ENCODE data around the gene TRAF3.
"Not testable (repeated sequence)": the region's sequence is repeated elsewhere in the genome, so short reads cannot be mapped to it uniquely, and the experiment has no call there.

TRAF3 gene

DNA sequence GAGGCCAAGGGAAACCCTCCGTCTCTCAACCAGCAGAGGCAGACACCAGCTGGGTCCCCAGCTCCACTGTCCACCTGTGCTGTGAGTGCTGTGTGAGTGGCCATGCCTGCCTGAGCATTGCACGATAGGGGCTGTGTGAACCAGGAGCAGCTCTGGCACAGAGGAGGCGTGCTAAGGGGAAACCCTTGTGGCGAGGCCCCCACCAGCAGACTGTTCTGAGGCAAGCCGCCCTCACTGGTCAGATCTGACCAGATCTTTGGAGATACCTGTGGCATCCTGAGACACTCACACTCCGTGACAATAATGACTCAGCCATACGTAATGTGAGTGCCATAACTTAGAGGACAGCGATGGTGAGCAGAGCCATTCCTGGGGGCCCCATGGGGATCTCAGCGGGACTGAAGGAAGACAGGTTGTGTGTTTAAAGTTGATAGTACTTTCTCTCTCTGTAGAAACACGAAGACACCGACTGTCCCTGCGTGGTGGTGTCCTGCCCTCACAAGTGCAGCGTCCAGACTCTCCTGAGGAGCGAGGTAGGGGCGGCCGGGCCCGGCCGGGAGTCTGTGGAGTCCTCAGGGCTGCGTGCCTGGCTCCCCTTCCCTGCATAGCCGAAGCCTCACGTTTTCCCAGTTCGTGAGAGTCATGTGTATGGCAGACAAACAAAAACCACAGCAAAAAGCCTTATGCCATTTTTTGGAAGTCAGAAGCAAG, 108.6 kb downstream of the TRAF3 start:
- DNase-seq, result no peak

DNA sequence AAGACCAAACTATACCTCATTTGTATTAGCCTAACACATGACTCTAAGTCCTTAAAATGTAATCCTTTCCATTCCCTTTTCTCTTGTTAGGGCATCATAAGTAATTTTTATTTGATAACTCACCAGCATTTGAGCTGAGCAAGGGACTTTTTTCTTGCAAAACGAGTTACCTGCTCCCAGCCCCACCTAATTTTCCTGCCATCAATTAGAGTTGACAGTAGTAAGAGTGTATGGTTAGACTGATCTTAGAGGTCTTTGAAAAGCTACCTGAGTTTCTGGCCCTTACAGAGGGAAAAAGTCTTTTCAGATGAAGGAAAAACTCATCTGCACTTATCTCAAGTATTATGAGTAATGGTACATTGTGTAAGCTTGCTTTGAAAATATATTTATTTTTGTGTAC, 111.5 kb downstream of the TRAF3 start:
- DNase-seq, result no peak

DNA sequence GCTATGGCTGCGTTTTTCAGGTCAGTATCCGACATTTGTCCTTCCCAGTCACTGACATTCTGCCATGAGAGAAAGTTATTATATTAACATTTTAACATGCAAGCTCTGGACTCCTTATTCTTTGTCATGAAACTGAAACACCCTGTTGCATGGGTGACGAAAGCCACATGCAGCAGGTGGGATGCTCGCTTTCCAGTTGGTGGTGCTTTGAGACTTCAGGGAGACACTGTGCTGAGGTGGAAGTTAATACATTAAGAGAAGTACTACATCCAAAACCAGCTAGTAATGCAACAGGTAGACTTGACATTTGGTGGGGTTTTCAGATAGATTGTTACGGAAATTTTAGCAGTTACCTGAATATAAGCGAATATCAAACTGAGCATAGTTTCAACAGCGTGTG, 112.4 kb downstream of the TRAF3 start:
- DNase-seq, result no peak

DNA sequence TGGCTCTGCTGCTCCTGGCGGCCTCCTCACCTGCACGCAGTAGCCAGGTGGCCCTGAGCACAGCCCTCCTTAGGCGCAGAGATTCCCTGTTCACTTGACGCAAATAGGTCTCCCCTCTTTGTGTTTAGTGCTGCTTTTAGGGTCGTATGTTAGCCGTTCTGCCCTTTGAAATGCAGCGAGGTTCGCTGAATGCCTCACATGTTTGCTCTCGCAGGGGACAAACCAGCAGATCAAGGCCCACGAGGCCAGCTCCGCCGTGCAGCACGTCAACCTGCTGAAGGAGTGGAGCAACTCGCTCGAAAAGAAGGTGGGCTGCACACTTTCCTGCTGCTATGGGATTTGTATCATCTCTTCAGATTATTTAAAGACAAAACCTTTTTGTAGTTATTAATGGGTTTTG, 113.9 kb downstream of the TRAF3 start:
- no peak for DNase-seq

DNA sequence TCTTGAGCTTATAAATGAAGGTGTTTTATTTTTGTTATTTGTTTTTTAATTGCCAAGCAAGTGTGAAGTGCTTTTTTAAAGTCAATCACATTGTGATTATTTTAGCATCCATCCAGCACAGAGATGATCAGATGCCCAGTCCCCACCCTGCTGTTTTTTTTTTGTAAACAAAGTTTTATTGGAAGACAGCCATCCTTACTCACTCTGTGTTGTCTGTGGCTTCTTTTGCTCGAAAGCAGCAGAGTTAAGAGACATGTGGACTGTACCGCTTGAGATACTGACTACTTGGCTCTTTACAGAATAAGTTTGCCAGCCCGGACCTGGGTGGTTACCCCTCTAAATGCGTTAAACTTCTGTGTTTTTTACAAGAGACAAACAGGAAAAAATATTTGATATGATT, 114.3 kb downstream of the TRAF3 start:
- DNase-seq, result no peak

DNA sequence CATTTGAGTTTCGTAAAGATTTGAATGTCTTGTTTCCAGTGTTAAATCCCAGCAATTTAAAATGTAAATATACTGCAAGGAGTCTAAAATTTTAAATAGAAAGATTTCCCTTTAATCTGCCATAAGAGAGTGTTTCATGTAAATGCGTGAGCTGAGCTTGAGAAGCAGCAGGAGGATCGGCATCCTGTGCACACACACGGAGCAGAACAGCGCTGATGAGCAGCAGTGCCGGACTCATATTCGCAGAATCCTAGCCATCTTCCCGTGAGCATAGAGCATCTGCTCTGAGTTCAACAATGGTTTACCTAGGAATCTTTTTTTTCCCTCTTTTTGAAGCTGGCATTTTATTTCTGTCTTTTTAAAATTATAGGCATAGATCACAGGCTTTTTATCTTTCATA, 115.4 kb downstream of the TRAF3 start:
- peak in 1 of 56 donors; percentile 10 for DNase-seq

DNA sequence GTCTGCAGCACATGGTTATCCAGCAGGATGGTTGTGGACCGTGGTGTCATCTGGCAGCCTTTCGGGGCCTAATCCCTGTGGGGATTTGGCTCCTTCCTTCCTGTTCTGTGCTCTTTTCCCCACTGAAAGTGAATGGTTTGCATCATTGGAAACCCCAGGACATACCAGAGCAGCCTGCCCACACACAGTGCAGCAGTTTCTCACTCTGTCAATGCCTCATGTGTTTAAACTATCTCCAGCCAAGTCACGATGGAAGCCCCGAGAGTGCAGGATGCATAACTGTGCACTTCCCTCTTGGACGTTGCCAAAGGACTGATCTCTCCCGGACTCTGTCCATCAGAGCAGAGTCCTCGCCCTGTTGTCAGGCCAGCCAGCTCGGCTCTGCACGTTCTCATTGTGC, 116.2 kb downstream of the TRAF3 start:
- peak in 1 of 56 donors; percentile 15 for DNase-seq

DNA sequence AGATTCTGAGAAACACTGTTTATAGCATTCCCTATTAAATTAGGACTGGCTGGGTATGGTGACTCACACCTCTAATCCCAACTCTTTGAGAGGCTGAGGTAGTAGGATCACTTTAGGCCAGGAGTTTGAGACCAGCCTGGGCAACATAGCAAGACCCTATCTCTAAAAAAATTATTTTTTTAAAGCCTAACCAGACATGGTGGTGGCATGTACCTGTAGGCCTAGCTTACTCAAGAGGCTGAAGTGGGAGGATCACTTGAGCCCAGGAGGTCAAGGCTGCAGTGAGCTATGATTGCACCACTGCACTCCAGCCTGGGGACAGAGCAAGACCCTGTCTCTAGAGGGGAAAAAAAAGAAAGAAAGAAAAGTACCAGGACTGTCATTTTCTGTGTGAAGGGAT, 119.5 kb downstream of the TRAF3 start:
- DNase-seq, result not testable (repeated sequence)

DNA sequence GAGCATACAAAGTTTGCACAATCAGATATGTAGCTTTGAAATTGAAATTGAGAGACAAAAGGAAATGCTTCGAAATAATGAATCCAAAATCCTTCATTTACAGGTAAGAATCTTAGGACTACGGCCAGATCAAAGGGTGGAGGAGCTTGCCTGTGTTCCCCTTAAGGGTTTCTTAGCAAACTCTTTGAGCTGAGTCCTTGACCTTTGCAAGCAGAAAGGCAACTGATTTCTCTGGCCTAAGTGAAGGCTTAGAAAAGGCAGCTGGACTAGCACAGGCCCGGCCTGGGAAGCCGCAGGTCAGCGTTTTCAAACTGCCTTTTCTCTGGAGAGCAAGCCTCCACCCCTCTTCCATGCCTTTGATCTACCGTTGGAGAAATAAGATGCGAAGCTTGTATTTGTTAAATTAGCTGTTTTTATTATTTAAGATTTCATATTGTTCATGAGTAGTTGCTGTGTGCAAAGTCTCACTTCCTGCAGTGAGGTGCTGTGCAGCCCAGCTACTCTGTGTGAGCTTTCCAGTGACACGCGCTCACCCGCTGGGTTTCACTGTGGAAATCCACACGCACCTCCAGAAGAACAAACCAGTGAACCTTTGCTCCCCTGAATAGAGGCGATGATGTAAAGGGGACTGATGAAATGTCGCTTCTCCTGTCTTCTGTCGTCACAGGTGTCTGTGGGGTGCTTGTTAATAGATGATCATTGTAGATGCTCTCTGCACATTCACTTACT, 120.2 kb downstream of the TRAF3 start:
- DNase-seq, result no peak

DNA sequence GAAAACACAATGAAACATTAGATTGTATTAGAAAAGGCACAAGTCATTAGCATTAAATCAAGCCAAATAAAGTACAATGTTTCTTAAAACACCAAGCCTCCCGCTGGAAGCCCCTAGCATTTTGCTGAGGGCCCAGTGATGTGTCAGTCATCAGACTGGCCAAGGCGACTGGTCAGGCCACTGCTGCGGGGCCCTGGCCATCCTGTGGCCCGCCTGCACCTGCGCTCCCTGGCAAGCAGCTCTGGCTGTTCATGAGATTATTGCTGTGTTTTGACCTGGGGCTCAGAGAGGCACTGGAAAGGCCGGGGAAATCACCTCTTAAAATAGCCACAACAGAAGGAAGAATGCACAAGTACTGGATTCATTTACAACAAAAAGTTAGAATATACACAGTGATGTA, 121.0 kb downstream of the TRAF3 start:
- no peak for DNase-seq

DNA sequence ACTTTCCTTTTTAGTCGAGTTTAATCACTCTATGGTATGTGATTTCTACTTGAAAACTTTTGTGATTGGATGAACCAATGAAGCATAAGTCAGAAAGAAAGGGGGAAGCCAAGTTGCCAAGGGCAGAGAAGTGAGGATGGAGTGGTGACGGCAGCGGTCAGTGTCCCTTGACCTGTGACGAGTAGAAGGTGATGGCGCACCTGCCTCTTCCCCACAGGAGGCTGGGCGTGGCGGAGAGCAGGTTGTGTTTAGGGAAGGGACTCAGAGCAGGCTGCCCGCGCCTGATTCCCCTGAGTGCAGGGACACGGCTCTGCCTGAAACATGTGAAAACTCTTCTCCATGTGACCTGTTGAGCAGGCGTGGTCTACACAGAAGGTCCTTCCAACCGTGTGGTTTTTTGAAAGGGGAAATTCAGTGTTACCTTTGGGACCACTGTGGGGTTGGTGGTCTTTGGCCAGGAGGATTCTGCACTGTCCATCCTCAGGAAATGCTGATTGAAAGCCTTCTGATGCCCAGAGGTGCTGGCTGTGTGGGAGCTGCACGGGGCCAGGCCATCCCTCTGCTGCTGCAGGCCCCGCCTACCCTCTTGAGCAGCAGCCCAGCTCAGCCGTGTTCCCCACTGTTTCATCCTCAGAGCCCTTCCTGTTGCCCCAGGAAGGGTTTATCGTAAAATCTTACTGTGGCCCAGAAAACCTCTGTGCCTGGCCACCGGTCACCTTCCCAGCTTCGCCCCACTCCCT, 121.7 kb downstream of the TRAF3 start:
- DNase-seq, result no peak

DNA sequence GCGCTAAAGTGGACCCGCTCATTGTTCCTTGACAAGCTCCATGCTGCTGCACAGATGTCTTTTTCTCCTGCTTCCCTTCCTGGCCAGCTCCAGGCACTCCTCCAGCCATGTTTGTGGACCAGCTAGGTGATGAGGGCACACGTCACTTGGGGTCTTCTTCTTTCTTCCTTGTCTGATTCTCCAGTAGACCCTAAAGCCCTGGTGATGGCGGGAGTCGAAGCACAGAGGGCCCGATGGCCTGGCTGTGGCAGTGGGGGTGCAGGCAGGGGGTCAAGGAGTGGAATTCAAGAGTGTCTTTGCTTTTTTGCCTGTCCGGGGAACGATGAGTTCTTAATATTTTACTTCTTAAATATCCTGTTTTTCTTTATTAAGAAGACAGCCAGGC, 122.3 kb downstream of the TRAF3 start:
- DNase-seq, result no peak

DNA sequence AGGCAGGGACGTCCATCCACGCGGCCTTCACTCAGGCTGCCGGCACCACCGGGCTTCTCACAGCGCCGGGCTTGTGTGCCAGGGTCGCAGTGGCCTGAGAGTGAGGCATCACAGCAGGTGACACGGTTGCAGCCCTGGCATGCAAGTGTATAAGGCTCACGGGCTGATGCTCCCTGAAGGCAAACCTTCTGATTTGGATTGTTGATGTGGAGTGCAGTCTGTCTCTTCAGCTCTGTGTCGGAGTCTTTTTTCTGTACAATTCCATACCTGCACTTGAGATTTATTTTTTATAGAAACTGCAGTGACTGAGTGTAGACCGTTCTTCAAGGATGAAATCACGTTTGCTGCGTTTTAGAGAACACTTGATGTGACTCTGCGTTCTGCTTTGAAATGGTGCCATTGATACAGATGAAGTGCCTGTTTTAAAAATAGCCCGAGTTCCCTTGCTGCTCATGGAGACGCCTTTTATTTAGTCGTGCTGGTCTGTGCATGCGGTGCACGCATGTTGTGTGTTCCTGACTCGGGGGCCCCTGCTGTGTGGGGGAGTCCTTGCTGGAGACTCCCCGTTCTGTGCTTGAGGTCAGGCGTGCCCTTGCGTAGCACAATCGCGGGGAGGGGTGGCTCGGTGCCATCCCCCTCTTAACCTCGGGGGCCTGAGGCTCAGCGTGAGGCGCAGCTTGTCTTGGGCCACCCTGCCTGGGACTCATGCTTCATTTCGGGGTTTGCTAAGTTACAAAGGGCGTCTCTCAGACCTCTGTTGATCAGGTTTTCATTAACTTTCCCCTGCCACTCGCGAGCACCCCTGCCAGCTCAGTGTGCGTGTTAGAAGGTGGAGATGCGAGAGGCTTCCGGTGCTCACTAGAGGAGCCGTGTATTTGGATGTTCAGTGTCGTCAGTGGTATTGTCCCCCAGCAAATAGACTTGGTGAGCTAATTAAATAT, 123.7 kb downstream of the TRAF3 start:
- DNase-seq, result no peak

DNA sequence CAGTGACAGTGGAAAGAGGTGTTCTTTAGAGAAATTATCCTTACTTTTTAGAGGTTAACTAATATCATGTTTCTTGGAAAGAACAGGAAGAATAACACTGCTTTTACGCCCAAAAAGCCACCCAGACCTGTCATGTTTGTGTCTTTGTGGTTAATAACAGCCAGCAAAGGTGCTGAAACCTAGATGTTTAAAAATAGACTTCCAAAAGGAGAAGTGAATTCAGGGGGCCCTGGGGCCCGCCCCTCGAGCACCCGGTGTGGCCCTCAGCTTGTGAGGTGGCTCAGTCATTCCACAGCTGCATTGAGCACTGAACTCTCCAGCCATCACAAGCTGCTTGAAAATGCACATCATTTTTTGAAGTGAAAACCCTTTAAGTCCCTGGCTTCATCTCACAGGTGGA, 124.4 kb downstream of the TRAF3 start:
- no peak for DNase-seq

DNA sequence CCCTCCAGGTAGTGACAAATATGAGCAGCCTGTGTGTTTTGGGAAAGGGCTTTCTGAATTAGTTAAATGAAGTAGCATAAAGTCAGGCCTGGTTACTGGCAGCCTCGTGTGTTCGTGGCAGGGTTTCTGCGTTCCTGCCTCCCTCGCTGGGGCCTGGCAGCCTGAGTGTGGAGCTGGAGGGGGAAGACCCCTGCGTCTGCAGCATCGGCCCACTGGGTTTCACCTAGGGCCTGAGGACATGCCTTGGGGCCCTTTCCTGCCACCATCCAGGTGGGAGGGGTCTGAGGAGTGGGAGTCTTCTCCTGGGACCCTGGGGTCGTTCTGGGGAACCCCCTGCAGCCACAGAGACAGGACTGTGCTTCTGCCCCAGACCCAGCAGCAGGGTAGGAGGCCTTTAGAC, 124.8 kb downstream of the TRAF3 start:
- DNase-seq, result no peak

DNA sequence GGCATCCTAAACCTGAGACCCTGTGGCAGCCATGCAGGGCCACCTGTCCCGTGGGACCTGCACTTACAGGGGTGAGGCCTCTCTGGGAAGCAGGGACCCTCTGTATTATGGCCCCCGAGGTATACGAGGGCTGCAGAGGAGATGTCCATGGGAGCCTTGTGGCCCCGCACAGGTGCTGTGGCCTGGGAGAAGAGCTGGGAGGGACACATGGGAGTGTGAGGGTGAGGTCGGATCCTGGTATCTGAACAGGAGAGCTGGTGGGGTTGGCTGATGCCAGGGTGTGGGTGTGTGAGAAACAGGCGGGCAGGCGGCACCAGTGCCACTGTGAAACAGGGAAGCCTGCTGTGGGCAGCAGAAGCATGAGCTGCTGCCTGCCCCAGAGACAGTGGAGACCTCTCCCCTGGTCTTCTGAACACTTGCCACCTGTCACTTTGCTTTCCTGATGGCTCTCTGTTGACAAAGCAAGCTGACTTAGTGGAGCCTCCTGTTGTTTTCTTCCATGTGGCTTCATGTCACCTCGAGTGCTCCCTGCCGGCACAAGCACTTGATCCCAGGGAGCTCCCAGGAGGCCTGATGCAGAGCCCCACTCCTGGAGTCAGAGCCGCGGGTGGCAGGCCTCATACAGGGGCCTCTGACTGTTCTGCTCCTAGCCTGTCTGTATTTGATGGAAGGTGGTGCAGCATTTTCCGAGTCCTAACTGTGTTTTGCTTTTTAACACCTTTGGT, 125.4 kb downstream of the TRAF3 start:
- DNase-seq, result no peak

DNA sequence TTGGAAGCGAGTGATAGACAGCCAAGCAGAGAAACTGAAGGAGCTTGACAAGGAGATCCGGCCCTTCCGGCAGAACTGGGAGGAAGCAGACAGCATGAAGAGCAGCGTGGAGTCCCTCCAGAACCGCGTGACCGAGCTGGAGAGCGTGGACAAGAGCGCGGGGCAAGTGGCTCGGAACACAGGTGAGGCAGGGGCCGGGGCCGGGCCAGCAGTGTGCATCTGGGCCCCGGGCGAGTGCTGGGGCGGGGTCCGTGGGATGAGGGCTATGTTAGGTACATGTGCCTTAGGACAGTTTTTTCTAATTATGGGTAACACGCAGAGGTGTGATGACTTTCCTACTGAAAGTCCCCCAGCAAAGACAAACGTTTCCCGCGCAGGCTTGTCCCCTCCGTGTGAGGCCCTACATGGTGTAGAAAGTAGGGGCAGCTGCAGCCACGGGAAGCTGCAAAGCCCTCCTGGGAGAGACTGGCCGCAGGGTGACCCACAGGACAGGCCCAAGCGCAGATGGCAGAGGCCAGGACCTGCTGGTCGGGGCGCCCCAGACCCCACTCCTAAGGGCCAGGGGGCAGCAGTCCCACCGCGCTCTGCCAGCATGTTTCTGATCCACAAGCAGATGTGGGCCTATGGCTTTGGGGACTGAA, 126.1 kb downstream of the TRAF3 start:
- no peak for DNase-seq

DNA sequence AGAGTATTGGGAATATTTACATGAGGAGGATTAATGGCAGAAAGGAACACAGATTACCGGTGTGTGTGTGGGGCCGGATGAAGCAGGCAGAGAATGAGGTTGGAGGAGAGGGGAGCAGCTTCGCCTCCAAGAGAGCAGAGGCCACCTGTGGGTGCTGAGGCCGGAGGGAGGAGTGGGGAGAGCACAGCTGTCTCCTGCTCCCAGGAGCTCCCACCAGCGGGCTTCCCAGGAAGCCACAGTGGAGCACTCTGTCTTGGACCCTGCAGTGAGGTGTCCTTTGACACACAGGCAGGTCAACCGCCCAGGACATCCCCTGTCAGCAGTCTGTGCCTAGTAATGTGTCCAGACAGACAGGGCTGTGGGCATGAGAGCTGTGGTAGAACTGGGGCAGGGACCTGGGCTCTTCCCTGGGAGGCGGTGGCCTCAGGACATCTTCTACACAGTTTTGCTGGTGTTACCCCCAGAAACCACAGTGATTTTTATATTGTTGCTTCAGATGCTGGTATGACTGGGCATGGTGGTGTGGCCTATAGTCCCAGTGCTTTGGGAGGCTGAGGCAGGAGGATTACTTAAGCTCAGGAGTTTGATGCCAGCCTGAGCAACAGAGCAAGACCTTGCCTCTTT, 126.8 kb downstream of the TRAF3 start:
- DNase-seq, result no peak
